Tibial nerve (tissue), 4 donors: ENCODE results near the gene ZNF438.

Experiments used
- CTCF ChIP-seq, 5 experiments: fragments of 200-600 bp in 3 of 5; fragments of 450-650 bp in 2 of 5; sonication (generic) in 3 of 5; IDR thresholded peaks; one replicate each; pipeline ENCODE4 v1.5.1; 2016 to 2019; ENCODE audit warnings: antibody characterized with exemption in 5 of 5, mild to moderate bottlenecking in 3 of 5, moderate library complexity in 2 of 5
- EP300 ChIP-seq, 2 donors: sonication (generic); formaldehyde crosslinking; IDR thresholded peaks; one replicate each; pipeline ENCODE4 v1.6.1; 2017; ENCODE audit warnings: antibody characterized with exemption in 2 of 2, mild to moderate bottlenecking in 1 of 2
- POLR2A ChIP-seq, 2 donors: fragments of 450-650 bp; IDR thresholded peaks; one replicate each; pipeline ENCODE4 v1.6.1; 2017; ENCODE audit warnings: antibody characterized with exemption in 2 of 2, mild to moderate bottlenecking in 2 of 2, moderate library complexity in 2 of 2

GRCh38 chr10:31070025-31070424, 38.4 kb upstream of the ZNF438 start:
- TF ChIP-seq CTCF (IDR thresholded peaks at IDR 0.05) (no peak), POLR2A (IDR thresholded peaks at IDR 0.05) (no peak), EP300 (IDR thresholded peaks at IDR 0.05) (no peak)
